ENCODE data around the gene TCF4. TPM values are rescaled to one million over a fixed set of nuclear protein-coding genes. Genes with fewer than 3 reads are reported as not detected.

Gene TCF4
- total RNA-seq, 1 experiment from 2014 or later: 143 TPM

GRCh38 chr18:55202232-55202917, 385.6 kb downstream of the TCF4 start:
- Histone ChIP-seq H3K4me1 (ENCODE audit: insufficient read depth, low read length, poor library complexity, severe bottlenecking) (no peaks in the 10 kb centered on the region), H3K9me3 (ENCODE audit: low read depth, low read length, poor library complexity, severe bottlenecking) (no peaks in the 10 kb centered on the region), H3K4me3 (ENCODE audit: low read depth, low read length, poor library complexity, severe bottlenecking) (no peak overlapping the region), H3K27ac (ENCODE audit: low read depth, low read length, poor library complexity, severe bottlenecking) (no peak overlapping the region), H3K36me3 (ENCODE audit: insufficient read depth, low read length, poor library complexity, severe bottlenecking) (no peaks in the 10 kb centered on the region), H3K27me3 (replicated peaks; ENCODE audit: insufficient read depth, low read depth, low read length, poor library complexity) (no peaks in the 10 kb centered on the region)
- no peak for DNase-seq (ENCODE audit: low spot score)
- TF ChIP-seq EZH2 (IDR thresholded peaks at IDR 0.05; ENCODE audit: borderline replicate concordance, low read depth, low read length, poor library complexity, severe bottlenecking): no peak
- TF ChIP-seq, protein P1, sequence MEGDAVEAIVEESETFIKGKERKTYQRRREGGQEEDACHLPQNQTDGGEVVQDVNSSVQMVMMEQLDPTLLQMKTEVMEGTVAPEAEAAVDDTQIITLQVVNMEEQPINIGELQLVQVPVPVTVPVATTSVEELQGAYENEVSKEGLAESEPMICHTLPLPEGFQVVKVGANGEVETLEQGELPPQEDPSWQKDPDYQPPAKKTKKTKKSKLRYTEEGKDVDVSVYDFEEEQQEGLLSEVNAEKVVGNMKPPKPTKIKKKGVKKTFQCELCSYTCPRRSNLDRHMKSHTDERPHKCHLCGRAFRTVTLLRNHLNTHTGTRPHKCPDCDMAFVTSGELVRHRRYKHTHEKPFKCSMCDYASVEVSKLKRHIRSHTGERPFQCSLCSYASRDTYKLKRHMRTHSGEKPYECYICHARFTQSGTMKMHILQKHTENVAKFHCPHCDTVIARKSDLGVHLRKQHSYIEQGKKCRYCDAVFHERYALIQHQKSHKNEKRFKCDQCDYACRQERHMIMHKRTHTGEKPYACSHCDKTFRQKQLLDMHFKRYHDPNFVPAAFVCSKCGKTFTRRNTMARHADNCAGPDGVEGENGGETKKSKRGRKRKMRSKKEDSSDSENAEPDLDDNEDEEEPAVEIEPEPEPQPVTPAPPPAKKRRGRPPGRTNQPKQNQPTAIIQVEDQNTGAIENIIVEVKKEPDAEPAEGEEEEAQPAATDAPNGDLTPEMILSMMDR (conservative IDR thresholded peaks at IDR 0.05; ENCODE audit: low read depth, low read length): no peak
- ChIA-PET POLR2A (ENCODE audit: low non-redundant PET) (no interaction called here), CTCF (no interaction called here)
- BruUV-seq (replicated peaks): no TSS peak
- intact Hi-C loops (cut with micrococcal nuclease; ENCODE audit: unreplicated experiment): no loop called here

- BruUV-seq (replicated peaks): no TSS peak
- CTCF ChIA-PET: interaction anchor here (0.6 kb wide), 1 partner anchor 840 kb away, joined by 3 read pairs; no protein-coding TSS in a partner anchor
- no peaks in the 10 kb centered on the region for H3K9me3 ChIP-seq (ENCODE audit: low read depth, low read length, poor library complexity, severe bottlenecking)
- H3K27ac ChIP-seq (ENCODE audit: low read depth, low read length, poor library complexity, severe bottlenecking): no peak overlapping the region
- no peak overlapping the region for H3K4me3 ChIP-seq (ENCODE audit: low read depth, low read length, poor library complexity, severe bottlenecking)
- POLR2A ChIA-PET (ENCODE audit: low non-redundant PET): no interaction called here
- H3K4me1 ChIP-seq (ENCODE audit: insufficient read depth, low read length, poor library complexity, severe bottlenecking): no peaks in the 10 kb centered on the region
- no peak for DNase-seq (ENCODE audit: low spot score)
- TF ChIP-seq, protein P1 (conservative IDR thresholded peaks at IDR 0.05; ENCODE audit: low read depth, low read length): no peak
- TF ChIP-seq EZH2 (IDR thresholded peaks at IDR 0.05; ENCODE audit: borderline replicate concordance, low read depth, low read length, poor library complexity, severe bottlenecking): no peak
- H3K27me3 ChIP-seq (replicated peaks; ENCODE audit: insufficient read depth, low read depth, low read length, poor library complexity): no peaks in the 10 kb centered on the region
- intact Hi-C loops (cut with micrococcal nuclease; ENCODE audit: unreplicated experiment): no loop called here
- no peaks in the 10 kb centered on the region for H3K36me3 ChIP-seq (ENCODE audit: insufficient read depth, low read length, poor library complexity, severe bottlenecking)
Measured at GRCh38 chr18:55199291-55199963, 388.6 kb downstream of the TCF4 start.

- H3K36me3 ChIP-seq (ENCODE audit: insufficient read depth, low read length, poor library complexity, severe bottlenecking): no peaks in the 10 kb centered on the region
- no peak for DNase-seq (ENCODE audit: low spot score)
- no TSS peak for BruUV-seq (replicated peaks)
- CTCF ChIA-PET: no interaction called here
- no peaks in the 10 kb centered on the region for H3K4me1 ChIP-seq (ENCODE audit: insufficient read depth, low read length, poor library complexity, severe bottlenecking)
- intact Hi-C loops (cut with micrococcal nuclease; ENCODE audit: unreplicated experiment): no loop called here
- no peak overlapping the region for H3K27ac ChIP-seq (ENCODE audit: low read depth, low read length, poor library complexity, severe bottlenecking)
- no peak overlapping the region for H3K4me3 ChIP-seq (ENCODE audit: low read depth, low read length, poor library complexity, severe bottlenecking)
- H3K9me3 ChIP-seq (ENCODE audit: low read depth, low read length, poor library complexity, severe bottlenecking): no peaks in the 10 kb centered on the region
- POLR2A ChIA-PET (ENCODE audit: low non-redundant PET): no interaction called here
- H3K27me3 ChIP-seq (replicated peaks; ENCODE audit: insufficient read depth, low read depth, low read length, poor library complexity): no peaks in the 10 kb centered on the region
- no peak for TF ChIP-seq EZH2 (IDR thresholded peaks at IDR 0.05; ENCODE audit: borderline replicate concordance, low read depth, low read length, poor library complexity, severe bottlenecking)
- TF ChIP-seq, protein P1 (conservative IDR thresholded peaks at IDR 0.05; ENCODE audit: low read depth, low read length): no peak
Measured at GRCh38 chr18:55195863-55196262, 392.1 kb downstream of the TCF4 start.

All from A673 (cell line).